ENCODE results near the gene FLOT1. TPM values are rescaled to one million over a fixed set of nuclear protein-coding genes. Genes with fewer than 3 reads are reported as not detected.
"Not testable (repeated sequence)": the region's sequence is repeated elsewhere in the genome, so short reads cannot be mapped to it uniquely, and the experiment has no call there.

FLOT1 gene
- total and polyA plus RNA-seq, 2 donors (not counting 1 experiment from before 2014, with no cell fraction given), result 71.2 to 79.4 TPM

- H3K4me3 Mint-ChIP-seq, result peak overlapping the region; percentile 96
- peaks cover 2 to 20% of the 10 kb centered on the region in 2 experiments for H3K36me3 ChIP-seq (replicated peaks in 1 of 2; ENCODE audit: control extremely low read depth in 1 of 2, control insufficient read depth in 1 of 2, extremely low read depth in 1 of 2, insufficient read depth in 2 of 2, low read length in 1 of 2)
- peaks cover 49% of the 10 kb centered on the region for H3K79me2 ChIP-seq (ENCODE audit: control insufficient read depth, insufficient read depth, low read length)
- peak; percentile 16 for TF ChIP-seq CTCF (IDR thresholded peaks at IDR 0.05)
- not testable (repeated sequence) for H3K27me3 Mint-ChIP-seq; H3K9me3 Mint-ChIP-seq (ENCODE audit: insufficient read depth); H3K9me3 ChIP-seq (ENCODE audit: control extremely low read depth in 1 of 3, control insufficient read depth in 2 of 3, insufficient read depth in 1 of 3, low read length in 2 of 3); H3K27me3 ChIP-seq (replicated peaks in 1 of 4; ENCODE audit: control extremely low read depth in 1 of 4, control insufficient read depth in 3 of 4, insufficient read depth in 4 of 4, low read length in 3 of 4); DNase-seq; ATAC-seq (ENCODE audit: low read depth)
- H3K27ac Mint-ChIP-seq, result peak overlapping the region; percentile 99
- peak overlapping the region in 1 of 2 donors; percentile 17 for H3K27ac ChIP-seq (ENCODE audit: low read length in 2 of 2)
- ChIA-PET CTCF (interaction anchor here (0.8 to 22.5 kb wide), 8 partner anchors 11 to 176 kb away, joined by 3 to 963 read pairs (median 9); partner anchors contain the start of genes DHX16, MRPS18B, NRM and PPP1R10), POLR2A (interaction anchor here (0.6 to 9.8 kb wide), 11 partner anchors 27 to 1073 kb away, joined by 3 to 216 read pairs (median 6); partner anchors contain the start of genes GNL1, MRPS18B, NRM and PPP1R10)
- H3K9ac ChIP-seq (ENCODE audit: low read length), result peak overlapping the region; percentile 56
- peak overlapping the region; percentile 48 for H2AFZ ChIP-seq (ENCODE audit: insufficient read depth, low read depth, low read length, poor library complexity, severe bottlenecking)
- 84% methylated on average over 13 of the region's 37 CpGs for WGBS (ENCODE audit: insufficient coverage)
- H3K4me1 ChIP-seq (ENCODE audit: control insufficient read depth in 2 of 2, insufficient read depth in 2 of 2, low read length in 2 of 2), result peaks cover 26 to 42% of the 10 kb centered on the region in 2 donors
- H3K4me1 Mint-ChIP-seq, result peaks cover 46% of the 10 kb centered on the region
- intact Hi-C loops (cut with micrococcal nuclease), result loop anchor here (1.0 kb wide), 6 partner anchors 31 to 162 kb away; partner anchors contain the start of genes ABCF1, DHX16, GNL1 and MRPS18B
- peak overlapping the region; percentile 69 for H3K4me2 ChIP-seq (replicated peaks; ENCODE audit: low read depth, low read length, poor library complexity, severe bottlenecking)
- peaks cover 16% of the 10 kb centered on the region for H4K20me1 ChIP-seq (ENCODE audit: control insufficient read depth, insufficient read depth, low read length, poor library complexity, severe bottlenecking)
- H3K4me3 ChIP-seq (ENCODE audit: control extremely low read depth in 1 of 5, extremely low read depth in 1 of 5, insufficient read depth in 1 of 5, low read depth in 2 of 5, low read length in 4 of 5), result peak overlapping the region; percentile 58 to 77 (median 67)
Observed at GRCh38 chr6:30717845-30718720, 24.4 kb downstream of the FLOT1 start.

Measured in B cell (primary cell).